HTR-8/SVneo (cell line): Measurements from ENCODE around the gene MMADHC.

Experiments used
- DNase-seq: peaks from one replicate; pipeline ENCODE4 v3.0.0; 2011; ENCODE audit warnings: low spot score, mixed read lengths; ENCODE audit not compliant: insufficient read length
- FAIRE-seq: peaks from 2 replicates; lab custom pipeline; 2011; peaks lifted over from hg19 to GRCh38; lab: Jason Lieb, UNC

MMADHC gene

DNA sequence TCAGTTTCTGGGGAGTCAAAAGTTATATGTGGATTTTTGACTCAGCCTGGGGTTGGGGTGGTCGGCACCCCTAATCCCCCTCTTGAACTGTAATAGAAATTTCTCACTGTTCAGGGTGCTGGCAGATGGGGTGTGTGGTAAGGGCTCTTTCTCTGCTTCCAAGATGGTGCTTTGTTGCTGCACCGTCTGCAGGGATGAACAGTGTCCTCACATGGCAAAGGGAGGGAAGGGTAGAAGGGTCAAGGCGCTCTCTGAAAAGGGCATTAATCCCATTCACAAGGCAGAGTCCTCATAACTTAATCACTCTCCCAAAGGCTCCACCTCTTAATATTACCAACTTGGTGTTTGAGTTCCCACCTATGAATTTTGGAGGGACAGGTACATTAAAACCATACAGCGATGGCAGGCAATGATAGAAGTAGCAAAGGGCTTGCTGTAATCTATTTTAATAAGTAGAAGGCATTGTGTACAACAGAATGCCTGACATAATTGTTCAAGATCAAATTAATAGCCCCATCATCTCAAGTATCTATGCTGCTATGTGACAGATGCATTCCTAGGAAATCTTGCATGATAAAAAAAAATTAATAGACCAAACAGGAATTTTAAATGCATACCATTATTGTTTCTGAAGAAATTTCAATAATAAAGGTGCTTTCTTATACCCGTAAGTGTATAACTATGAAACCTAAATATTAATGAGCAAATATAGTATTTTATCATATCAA lies 28.1 kb downstream of the MMADHC start:
- DNase-seq, result no peak
- no peak for FAIRE-seq

DNA sequence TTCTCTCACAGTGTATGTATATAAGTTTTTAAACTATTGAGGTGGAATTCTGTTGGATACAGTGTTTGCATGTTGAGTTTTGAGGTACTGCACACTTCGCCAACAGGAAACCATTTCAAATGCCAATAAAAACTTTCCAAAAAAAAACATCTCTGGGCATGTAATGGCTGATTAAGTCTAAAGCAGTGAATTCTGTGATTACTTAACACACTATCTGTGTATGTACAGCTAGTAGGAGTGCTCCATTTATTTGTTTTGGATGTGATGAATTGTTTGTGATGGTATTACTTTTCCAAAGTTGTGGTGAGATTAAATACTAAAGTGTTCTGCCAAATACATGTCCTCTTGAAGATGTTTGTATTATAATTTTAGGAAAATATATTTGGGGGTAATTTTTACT lies 31.1 kb downstream of the MMADHC start:
- FAIRE-seq, result no peak
- no peak for DNase-seq

DNA sequence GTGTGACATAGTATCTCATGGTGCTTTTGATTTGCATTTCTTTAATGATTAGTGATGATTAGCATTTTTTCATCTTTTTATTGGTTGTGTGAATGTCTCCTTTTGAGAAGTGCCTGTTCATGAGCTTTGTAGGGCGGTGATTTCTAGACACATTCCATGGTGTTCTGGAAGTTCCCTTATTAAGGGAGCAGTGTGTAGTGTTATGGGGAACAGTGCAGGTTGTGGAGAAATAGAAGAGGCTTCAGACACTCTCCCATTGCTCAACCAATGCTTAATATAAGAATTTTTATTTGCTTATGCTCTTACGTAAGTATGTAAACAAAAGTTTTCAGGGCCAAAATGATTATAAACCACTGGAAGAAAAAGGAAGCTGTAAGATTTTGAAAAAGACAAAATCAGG lies 34.7 kb downstream of the MMADHC start:
- FAIRE-seq, result no peak
- DNase-seq, result no peak

DNA sequence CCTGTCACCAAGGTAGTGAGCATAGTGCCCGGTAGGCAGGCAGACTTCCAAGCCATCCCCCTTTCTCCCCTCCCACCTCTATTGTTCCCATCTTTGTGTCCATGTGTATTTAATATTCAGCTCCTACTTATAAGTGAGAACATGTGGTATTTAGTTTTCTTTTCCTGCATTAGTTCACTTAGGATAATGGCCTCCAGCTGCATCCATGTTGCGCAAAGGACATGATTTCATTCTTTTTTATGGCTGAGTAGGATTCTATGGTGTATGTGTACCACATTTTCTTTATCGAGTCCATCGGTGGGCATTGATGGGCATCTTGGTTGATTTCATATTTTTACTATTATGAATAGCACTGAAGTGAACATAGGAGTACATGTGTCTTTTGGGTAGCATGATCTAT lies 35.3 kb downstream of the MMADHC start:
- DNase-seq (no peak), FAIRE-seq (no peak)

DNA sequence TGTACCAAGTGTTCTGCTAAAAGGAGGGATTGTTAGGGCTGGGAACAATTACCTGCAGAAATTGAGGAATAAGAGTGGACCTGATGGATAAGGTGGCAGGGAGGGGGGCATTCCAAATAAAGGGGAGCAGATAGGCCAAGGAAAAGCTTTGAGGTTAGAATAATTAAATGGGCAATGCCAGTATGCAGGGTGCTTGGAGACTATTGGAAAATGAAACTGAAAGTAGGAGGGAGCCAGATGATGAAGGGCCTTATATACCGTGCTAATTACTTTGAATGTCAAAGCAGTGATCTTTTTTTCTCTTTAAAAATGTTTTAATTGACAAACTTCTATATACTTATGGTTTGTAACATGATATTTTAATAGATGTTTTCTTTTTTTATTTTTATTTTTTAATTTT lies 42.9 kb downstream of the MMADHC start:
- FAIRE-seq (no peak), DNase-seq (no peak)

DNA sequence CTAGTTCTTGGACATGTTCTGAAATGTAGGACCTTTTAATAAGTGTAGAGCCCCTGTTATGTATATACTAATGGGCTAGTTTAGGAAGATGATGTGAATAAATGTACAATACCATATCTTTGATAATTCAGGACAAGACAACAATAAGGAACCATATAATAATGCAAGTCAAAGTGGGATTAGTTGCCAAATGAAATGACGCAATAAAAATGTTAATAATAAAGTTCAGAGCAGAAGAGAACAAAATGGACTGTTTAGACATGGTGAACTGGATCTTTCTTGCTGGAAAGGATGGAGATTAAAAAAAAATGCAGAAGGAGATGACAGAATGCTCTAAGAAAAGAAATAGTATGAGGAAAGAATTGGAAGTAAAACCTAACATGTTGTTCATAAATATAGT lies 43.7 kb downstream of the MMADHC start:
- no peak for FAIRE-seq

DNA sequence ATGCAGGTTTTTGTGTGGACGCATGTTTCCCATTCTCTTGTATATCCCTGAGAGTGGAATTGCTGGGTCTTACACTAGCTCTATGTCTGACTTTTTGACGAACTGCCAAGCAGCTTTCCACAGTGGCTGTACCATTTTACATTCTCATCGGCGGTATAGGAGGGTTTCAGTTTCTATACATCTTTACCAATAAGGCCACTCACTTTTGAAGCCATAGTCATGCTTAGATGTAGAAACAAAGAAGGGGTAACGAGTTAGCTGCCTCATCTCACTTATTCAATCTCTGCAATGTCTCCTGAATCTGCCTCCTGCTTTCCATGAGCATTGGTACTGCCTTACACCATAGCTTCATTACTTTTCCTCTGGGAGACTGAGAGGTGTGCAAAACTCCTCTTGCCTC lies 47.4 kb downstream of the MMADHC start:
- no peak for DNase-seq
- no peak for FAIRE-seq

More for the DNA sequence above, 43.7 kb downstream of the MMADHC start:
- DNase-seq, result no peak

DNA sequence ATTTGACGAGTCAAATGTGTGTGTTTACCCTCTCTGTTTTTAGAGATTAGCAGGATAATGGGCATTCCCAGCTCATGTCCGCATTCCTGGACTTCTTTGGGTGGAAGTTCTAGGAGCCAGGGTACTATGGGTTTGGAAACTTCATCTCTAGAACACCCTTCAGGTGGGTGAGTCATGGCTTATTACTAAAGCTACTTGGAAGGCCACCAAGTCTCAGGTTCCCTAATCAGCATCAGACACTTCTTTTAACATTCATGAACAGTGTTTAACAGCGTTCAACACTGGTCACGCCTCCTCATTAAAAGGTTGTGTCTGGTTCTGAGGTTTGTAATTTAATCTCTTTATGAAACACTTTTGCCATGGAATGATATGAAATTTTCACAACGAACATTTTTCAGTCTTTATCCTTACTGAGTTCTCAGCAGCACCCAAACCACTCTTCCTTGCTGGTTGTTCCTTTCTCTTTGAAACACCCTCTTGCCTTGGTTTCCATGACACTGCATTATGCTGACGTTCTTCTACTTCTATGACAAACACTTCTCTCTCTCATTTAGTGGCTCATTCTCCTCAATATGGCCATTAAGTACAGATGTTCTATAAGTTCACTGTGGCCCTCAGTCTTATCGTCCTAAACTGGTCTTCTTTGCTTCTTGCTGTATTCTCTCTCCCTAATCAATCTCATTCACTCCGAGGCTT lies 49.3 kb downstream of the MMADHC start:
- DNase-seq, result no peak
- FAIRE-seq, result no peak

DNA sequence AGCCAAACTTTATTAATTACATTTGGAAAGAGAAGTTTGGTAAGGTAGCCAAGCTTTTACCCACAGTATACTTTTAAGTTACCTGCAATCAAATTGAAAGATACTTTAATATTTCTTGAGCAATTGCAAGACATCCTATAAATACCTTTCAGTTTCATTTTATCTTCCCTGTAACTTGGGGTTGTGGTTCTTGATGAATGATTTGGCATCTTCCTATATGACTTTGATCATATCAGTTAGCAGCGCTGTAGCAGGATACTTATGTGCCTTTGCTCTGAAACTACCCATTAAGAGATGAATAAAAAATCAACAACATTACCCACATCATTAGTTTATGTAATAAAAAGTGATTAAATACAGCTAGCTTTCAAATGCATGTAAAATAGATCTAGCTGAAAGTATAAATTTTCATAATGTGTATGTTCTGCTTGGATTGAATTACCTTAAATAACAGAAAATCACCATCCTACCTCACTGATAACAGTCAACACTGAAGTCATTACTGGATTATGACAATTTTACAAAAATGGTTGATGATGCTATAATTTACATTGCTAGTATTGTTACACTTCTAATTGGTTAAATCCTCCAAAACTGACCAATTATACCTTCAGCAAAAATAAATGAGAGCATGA lies 50.4 kb downstream of the MMADHC start:
- no peak for DNase-seq
- no peak for FAIRE-seq

DNA sequence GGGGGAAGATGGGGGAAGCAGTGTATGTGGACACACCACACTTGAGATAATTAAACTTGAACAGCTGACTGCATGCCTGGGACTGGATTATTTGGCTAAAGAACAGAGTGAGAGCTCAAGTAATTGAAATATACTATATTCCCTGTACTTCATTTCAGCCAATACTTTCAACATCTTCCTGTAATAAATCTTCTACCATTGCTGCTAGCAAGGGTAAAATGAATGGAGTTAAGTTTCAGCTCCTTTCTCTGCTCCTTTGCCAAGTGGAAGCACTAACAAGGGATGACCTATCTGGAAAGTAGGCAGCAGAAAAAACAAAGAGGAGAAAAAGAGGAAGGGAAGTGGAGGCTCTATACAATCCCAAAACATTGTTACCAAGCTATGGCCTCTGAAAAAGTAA lies 50.9 kb downstream of the MMADHC start:
- peak; percentile 23 for FAIRE-seq
- no peak for DNase-seq

DNA sequence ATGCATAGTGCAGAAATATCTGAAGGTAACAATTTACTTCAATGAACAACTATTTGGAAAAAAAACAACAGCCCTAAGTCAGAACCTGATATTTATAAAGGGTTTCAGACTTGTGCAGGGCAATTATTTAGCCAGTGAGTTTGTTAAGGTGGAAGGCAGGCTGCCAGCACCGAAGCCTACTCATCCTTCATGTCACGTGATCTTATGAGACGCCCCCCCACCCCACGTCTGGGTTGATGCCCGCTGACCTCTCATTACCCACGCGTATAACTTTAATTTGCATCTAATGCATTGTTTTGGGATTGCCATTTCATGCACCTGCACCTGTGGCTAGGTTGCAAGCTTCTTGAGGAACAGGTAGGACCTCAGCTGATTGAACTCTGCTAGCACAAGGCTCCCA lies 52.9 kb downstream of the MMADHC start:
- no peak for DNase-seq
- no peak for FAIRE-seq

DNA sequence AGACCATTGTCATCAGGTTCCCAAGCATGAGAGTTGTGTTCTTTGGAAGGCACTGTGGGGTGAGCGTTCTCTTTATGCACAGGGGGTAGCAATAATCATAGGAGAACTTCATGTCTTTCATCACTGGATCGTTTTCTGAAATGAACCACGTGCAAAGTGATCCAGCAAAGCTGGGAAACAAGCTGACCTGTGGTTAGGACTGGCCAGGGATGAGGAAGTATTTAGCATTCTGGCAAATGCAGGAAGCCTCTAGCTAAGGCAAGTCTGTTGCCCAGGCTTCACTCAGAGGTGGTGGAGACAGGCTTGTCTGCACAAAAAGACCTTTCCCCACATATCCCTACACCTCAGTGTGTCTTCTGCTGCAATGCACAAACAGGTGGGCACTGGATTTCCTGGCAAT lies 58.6 kb downstream of the MMADHC start:
- FAIRE-seq (no peak), DNase-seq (no peak)

DNA sequence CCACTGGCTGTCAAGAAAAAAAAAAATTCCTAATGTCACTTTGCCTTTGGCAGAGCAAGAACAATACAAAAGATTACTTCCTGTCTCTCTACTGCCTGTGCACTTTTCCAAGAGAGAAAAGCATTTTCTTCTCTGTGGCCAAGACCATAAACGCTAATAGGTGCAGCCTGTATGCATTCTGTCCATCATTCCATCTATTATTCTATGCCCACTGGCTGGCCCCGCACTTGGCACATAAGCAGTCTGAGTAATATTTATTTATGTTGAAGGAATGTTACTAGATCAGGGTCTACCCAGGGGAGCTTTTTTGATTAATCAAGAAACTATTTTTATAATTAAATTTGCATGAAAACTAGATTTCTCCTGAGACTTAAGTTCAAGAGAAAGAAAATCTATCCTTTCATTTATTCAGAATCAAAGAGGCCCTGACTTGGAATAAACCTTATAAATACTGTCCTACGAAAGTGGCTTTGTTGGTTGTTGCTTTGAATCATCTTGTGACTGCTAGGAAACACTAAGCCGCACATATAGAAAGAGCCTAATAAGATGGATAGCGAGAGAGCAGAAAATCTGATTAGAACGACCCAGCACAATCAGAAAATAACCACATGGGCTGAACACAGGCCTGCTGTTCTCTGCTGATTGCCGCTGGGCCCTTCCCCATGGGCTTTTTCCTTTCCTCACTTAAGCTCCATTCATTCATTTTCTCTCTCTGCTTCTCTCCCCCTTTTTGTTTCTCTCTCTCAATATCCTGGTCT lies 59.4 kb downstream of the MMADHC start:
- DNase-seq, result no peak

DNA sequence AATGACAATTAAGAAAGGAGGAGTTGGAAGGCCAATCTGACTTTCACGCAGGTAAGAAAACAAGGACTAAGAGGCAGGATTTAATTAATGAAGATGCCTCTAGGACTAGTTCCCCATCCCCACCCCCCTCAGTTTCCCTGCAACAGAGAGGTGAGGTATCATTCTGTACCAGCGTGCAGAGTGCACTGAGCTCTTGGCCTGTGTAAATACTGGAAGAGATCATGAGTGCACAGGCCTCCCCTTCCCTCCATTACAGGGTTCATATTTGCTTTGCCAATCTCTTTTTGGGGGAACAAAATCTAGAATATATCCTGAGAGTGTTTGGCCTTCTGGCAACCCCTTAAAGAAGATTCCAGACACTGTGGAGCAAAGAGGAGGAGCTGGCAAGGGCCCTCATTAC lies 60.9 kb downstream of the MMADHC start:
- no peak for FAIRE-seq
- DNase-seq, result no peak

More for the DNA sequence above, 59.4 kb downstream of the MMADHC start:
- FAIRE-seq, result no peak

DNA sequence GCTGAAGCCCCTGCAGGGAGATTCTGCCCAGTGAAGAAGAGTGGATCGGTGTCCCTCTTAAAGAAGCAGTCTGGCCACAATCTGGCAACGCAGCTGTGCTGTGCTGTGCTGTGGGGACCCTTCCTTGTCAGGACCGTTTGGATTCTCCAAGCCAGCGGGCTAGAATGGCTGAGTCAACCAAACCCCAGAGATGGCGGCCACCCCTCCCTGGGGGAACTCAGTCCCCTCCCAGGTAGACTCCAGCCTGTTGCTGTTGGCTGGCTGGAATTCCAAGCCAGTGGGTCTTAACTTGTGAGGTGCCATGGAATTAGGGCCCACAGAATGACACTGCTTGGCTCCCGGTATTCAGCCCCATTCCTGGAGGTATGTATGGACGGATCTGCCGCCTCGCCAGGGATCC lies 62.3 kb downstream of the MMADHC start:
- DNase-seq (no peak), FAIRE-seq (no peak)
